Measurements from ENCODE around the gene CCDC85B. TPM values are rescaled to one million over a fixed set of nuclear protein-coding genes. Genes with fewer than 3 reads are reported as not detected.

The CCDC85B gene
- total RNA-seq, 1 donor from 2014 or later, result 31.0 TPM

DNA sequence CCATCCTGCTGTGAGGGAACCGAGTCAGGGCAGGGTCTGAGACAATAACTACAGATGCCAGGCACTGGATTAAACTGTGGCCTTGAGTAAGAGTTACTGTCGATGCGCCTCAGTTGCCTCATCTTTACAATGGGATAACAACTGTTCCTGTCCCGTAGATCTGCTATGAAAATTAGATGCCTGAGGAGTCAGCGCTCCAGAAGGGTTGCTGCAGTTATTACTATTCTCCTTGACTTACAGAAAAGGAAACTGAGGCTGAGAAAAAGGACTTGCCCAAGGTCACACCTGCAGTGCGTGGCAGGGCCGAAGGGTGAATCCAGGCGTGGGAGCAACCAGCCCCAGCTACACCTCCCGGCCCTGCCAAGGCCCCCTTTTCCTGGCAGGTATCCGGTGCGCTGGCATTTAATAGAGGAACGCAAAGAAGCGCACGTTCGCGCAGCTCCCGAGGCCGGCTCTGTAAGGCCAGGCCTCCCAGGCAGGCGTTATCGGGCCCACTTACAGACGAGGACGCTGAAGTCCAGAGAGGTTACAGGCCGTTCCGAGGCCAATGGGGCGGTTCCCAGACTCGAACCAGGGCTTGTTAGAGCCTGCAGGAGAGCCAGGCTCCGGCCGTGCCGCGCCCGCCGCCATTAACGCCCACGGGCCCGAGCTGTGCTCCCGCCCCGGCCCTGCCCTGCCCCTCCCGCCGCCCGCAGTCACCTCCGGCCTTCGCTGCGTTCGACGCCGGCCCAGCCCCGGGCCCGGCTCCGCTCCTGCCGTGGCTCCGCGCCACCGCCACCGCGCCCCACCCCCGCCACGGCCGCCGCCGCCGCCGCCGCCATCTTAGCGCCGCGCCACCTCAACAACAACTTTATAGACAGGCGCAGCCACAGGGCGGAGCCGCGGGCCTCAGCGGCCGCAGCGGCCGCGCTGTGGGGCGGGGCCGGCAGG, 28.0 kb downstream of the CCDC85B start, which contains the start of gene C11orf68:
TSS of gene C11orf68 (minus strand) at position 852 of the 930 bp plus-strand sequence. CDS start at position 821, 31 bp downstream.
- ATAC-seq (no peak), DNase-seq (ENCODE audit: low spot score) (no peak)
- intact Hi-C loops (cut with DNase I), result no loop called here

DNA sequence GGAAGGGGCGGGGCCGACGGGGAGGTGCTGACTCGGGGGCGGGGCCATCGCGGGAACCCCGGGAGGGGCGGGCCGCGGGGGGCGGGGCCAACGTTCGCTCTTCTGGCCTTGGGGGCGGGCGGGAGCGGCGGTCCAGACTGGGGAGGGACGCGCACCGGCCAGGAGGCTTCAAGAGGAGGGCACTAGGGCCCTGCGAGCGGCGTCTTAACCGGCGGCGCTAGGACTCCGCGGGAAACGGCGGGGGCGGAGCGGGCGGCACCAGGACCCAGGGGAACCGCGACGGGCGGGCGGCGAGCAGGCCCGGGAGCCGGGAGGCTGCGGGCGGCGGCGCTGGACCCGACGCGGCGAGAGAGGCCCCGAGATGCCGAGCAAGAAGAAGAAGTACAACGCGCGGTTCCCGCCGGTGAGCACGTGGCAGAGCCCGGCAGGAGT, 28.7 kb downstream of the CCDC85B start, which contains the start of gene DRAP1:
TSS of gene DRAP1 (plus strand) at position 286 of the 432 bp plus-strand sequence. CDS start at position 362, 76 bp downstream.
- intact Hi-C loops (cut with DNase I), result no loop called here
- peak; percentile 99 for DNase-seq (ENCODE audit: low spot score)
- peak; percentile 94 for ATAC-seq

DNA sequence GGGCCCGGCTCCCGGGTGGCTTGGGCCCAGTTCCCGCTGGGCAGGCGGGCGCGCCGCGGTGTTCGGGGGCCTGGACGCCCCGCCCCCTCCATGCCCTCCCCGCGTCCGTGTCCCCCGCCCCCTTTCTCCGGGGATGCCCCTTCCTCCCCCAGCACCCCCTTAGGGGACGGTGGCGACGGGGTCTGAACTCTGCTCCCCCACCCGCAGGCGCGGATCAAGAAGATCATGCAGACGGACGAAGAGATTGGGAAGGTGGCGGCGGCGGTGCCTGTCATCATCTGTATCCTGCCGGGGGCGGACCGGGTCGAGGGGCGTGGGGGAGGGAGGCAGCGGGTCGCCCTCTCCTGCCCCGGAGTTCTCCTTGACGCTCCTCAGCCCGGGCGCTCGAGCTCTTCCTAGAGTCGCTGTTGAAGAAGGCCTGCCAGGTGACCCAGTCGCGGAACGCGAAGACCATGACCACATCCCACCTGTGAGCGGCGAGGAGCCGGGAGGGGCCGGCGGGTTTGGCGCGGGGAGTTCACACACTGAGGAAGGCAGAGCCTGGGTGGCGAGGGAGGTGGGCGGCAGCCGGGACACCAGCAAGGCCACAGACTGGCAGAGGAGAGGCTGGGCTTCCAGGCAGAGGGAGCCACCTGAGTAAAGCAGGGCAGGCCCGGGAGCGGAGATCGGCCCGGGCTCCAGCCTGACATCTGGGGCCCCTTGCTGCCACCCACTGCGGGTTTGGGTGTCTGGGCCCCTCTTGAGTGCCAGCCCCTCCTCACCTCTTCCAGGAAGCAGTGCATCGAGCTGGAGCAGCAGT, 29.3 kb downstream of the CCDC85B start:
- peak; percentile 8 for ATAC-seq
- DNase-seq (ENCODE audit: low spot score), result peak; percentile 81
- intact Hi-C loops (cut with DNase I), result no loop called here

DNA sequence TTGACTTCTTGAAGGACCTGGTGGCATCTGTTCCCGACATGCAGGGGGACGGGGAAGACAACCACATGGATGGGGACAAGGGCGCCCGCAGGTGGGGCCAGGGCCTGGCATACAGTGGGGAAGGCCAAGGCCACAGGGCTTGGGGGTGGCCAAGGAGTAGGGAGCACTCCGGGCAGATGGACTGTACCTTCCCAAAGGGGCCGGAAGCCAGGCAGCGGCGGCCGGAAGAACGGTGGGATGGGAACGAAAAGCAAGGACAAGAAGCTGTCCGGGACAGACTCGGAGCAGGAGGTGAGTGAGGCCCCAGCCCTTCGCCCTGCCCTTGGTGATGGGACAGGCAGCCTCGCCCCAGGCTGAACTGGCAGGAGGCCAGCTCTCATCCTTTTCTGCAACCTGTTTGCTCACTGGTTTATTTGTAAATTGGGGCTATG, 29.9 kb downstream of the CCDC85B start:
- DNase-seq (ENCODE audit: low spot score) (no peak), ATAC-seq (no peak)
- intact Hi-C loops (cut with DNase I), result no loop called here

DNA sequence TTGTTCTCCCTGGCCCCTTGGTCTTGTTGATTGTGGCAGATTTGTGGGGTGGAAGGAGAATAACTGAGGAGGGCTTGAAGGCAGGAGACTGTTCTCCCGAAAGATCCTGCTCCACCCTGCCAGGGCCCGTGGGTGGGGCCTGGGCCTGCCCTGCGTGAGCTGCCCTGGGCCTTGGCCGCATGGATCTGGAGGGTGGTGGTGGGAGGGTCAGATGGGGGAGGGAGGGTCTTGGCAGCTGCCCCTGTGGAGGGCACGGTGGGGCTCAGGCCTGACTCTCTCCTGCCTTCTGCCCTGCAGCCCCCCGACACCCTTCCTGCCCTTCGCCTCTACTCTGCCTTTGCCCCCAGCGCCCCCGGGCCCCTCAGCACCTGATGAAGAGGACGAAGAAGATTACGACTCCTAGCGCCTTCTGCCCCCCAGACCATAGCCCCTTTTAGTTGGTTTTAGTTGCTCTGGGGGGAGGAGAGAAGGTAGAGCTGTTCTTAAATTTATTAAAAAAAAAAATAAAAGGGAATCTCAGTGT, 30.6 kb downstream of the CCDC85B start:
- ATAC-seq (no peak), DNase-seq (ENCODE audit: low spot score) (no peak)
- intact Hi-C loops (cut with DNase I), result no loop called here

DNA sequence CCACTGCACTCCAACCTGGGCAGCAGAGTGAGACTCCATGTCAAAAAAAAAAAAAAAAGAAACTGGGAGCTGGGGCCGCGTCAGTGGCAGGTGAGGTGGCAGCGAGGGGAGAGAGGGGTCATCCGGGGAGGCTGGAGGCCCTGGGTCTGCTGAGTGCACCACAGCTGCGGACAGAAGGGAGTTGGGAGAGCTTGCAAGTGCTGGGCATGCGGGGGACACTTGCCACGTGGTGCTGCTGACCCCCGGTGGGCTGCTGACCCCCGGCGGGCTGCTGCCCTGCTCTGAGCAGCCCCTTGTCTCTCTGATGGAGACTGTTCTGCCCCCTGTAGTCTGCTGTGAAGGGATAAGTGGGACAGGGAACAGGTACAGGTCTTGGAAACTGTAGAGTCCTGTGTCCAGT, 31.4 kb downstream of the CCDC85B start:
- intact Hi-C loops (cut with DNase I), result no loop called here
- ATAC-seq (no peak), DNase-seq (ENCODE audit: low spot score) (no peak)

DNA sequence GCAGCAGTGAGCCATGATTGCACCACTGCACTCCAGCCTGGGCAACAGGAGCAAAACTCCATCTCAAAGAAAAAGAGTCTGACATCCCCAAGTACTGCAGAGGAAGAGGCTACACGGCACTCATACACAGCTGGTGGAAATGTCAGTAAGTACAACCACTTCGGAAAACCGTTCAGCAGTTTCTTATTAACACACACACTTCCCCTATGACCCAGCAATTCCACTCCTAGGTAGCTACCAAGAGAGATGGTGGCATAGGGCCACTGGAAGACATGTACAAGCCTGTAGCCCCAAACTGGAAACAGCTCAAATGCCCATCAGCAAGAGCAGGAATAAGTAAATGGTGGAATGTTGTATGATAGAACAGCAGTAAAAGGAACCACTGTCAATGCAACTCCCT, 32.1 kb downstream of the CCDC85B start:
- intact Hi-C loops (cut with DNase I), result no loop called here
- DNase-seq (ENCODE audit: low spot score) (no peak), ATAC-seq (no peak)

DNA sequence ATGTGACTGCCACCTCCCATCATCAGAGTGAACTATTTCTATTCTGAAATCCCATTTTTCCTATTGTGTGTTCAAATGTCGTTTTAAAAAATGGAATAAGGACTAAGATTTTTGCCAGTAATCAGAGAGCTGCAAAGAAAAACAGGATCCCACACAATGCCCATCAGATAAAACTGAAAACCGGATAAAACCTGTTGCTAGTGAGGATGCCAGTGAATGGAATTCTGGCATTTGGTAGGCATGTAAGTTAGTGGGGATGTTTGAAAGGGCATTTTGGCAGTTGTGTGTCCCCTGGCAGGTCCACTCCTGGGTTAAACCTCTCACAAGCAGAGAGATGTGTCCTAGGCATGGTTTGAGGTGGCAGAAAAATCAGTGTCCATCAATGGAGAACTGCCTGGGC, 34.9 kb downstream of the CCDC85B start:
- intact Hi-C loops (cut with DNase I), result no loop called here
- ATAC-seq (no peak), DNase-seq (ENCODE audit: low spot score) (no peak)

DNA sequence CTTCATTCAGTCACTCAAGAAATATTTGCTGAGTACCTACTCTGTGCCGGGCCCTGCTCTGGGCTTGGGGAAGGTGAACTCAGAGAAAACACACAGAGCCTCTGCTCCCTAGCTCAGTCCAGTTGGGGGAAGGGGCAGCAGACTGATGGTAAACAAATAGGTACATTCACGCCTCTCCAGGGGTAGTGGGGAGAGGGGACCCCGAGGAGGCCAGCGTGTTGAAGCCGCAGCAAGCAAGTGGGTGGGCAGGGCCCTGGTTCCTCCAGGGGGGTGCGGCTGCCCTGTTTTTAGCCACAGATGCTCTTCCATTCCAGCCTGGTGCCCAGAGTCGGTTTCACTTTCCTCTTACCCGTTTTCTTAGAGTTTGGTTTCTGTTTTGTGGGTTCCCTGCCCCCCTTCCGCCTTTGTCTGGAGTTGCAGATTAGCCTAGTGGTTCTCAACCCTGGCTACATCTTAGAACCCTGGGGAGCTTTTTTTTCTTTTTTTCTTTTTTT, 37.5 kb downstream of the CCDC85B start:
- ATAC-seq, result peak; percentile 43
- no peak for DNase-seq (ENCODE audit: low spot score)
- intact Hi-C loops (cut with DNase I), result no loop called here

DNA sequence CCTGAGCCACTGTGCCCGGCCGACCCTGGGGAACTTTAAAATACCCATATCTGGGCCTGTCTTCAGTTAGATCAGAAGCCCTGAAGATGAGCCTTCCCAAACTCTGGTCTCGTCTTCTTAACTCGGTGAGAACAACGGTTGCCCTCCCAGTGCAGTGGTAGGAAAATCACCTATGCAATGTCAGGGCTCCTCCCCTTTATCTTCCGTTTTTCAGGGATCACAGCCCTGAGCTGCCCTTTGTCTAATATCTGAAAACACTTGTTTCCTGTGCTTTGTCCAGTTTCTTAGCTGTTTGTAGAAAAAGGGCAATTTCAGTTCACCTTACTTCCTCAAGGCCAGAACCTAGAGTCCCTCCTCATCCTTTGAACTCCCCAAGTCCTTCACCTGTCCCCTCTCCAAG, 38.2 kb downstream of the CCDC85B start:
- intact Hi-C loops (cut with DNase I), result no loop called here
- ATAC-seq (no peak), DNase-seq (ENCODE audit: low spot score) (no peak)

DNA sequence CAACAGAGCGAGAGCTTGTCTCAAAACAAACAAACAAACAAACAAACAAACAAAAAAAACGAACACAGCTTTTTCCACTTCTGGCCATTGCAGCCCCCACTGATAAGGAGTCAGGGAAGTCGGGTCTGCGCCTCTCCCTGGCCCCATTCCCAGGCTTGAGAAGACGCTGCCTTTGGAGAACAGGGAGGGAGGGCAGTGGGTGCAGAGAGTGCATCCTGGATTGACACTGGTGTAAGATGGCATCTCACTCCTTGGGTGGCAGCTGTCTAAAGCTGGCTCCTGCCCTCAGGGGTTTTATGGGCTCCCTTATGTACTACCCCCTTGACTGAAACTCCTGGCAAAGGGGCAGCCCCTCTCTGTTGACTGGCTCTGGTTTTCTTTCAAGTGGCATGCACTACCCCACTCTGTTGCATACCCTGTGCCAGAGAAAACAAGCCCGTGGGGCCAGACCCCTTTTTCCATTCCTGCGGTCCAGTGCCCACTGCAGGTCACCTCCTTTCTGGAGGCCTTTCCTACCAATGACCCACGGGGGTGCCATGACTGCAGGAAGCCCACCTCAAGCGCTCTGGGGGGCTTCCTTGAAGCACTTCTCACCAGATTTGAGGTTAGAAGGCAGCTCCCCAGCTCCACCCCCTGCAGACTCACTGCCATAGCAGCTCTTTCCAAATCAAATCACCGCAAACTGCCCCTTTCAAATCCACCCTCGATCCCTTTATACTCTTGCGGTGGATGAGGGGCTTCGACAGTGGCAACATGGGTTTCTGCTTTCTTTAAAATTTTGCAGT, 41.5 kb downstream of the CCDC85B start:
- DNase-seq (ENCODE audit: low spot score) (no peak), ATAC-seq (no peak)
- intact Hi-C loops (cut with DNase I), result no loop called here

DNA sequence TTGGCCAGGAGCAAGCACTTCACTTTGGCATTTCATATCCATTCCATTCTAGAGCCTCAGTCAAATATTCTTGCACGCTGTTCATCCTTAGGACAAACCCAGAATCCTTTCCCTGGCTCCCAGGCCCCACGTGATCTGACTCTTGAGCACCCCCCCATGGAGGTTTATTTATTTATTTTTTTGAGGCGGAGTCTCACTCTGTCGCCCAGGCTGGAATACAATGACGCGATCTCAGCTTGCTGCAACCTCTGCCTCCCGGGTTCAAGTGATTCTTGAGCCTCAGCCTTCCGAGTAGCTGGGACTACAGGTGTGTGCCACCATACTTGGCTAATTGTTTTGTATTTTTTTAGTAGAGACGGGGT, 42.1 kb downstream of the CCDC85B start:
- ATAC-seq (no peak), DNase-seq (ENCODE audit: low spot score) (no peak)
- intact Hi-C loops (cut with DNase I), result no loop called here

DNA sequence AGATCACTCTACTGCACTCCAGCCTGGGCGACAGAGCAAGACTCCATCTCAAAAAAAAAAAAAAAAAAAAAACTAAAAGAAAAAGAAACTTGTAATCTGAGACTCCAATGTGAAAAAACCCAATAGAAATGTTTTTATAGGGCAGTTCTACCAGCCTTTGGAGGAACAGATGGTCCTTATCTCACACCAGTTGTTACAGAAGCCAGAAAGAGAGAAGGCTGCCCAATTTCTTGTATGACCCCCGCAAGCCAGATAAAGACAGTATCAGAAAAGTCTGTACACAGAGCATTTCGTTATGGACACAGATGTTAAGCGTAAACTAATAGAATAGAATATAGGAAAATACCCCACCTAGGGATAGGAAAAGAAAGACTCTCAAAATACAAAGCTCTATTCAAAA, 43.5 kb downstream of the CCDC85B start:
- ATAC-seq, result no peak
- intact Hi-C loops (cut with DNase I), result no loop called here
- no peak for DNase-seq (ENCODE audit: low spot score)

DNA sequence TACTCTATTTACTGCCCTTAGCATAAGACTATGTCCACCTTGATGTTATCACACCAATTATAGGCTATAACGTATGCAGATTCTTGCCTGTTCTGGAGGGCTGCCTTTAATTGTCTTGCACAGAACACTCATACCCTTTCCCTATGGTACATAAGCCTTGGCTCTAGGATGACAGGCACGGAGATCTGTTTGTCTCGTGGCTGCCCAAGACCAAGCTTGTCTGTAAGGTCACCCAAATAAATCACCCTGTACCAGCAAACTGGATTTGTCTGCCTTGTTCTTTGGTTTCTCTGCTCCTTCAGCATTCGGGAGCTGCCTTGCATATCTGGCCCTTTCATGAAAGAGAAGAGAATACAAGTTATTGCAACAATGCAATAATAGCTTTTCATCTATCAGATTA, 47.3 kb downstream of the CCDC85B start:
- ATAC-seq (no peak), DNase-seq (ENCODE audit: low spot score) (no peak)
- intact Hi-C loops (cut with DNase I), result no loop called here

Other genes starting within 250 kb of the CCDC85B start
- 95.6 TPM for gene RELA, start 227.8 kb upstream of the CCDC85B start, total RNA-seq
- 81.5 TPM for gene KAT5, start 178.4 kb upstream of the CCDC85B start, total RNA-seq
- gene RNASEH2C, start 169.9 kb upstream of the CCDC85B start, total RNA-seq, result 42.5 TPM
- gene AP5B1, start 109.7 kb upstream of the CCDC85B start, total RNA-seq, result 12.9 TPM
- gene OVOL1, start 103.6 kb upstream of the CCDC85B start, total RNA-seq, result not detected
- 2.6 TPM for gene SNX32, start 56.7 kb upstream of the CCDC85B start, total RNA-seq
- 437 TPM for gene CFL1, start 32.5 kb upstream of the CCDC85B start, total RNA-seq
- gene MUS81, start 30.2 kb upstream of the CCDC85B start, total RNA-seq, result 46.9 TPM
- gene EFEMP2, start 17.9 kb upstream of the CCDC85B start, total RNA-seq, result 88.4 TPM
- gene CTSW, start 10.8 kb upstream of the CCDC85B start, total RNA-seq, result 2.5 TPM
- gene FIBP, start 2.2 kb upstream of the CCDC85B start, total RNA-seq, result 37.2 TPM
- 5.6 TPM for gene FOSL1, start 9.7 kb downstream of the CCDC85B start, total RNA-seq
- 42.0 TPM for gene C11orf68, start 28.4 kb downstream of the CCDC85B start, total RNA-seq
- 69.8 TPM for gene DRAP1, start 28.8 kb downstream of the CCDC85B start, total RNA-seq
- not detected for gene TSGA10IP, start 54.8 kb downstream of the CCDC85B start, total RNA-seq
- gene SART1, start 71.1 kb downstream of the CCDC85B start, total RNA-seq, result 51.0 TPM
- 24.7 TPM for gene EIF1AD, start 111.5 kb downstream of the CCDC85B start, total RNA-seq
- 127 TPM for gene BANF1, start 111.8 kb downstream of the CCDC85B start, total RNA-seq
- 0.80 TPM for gene CST6, start 121.3 kb downstream of the CCDC85B start, total RNA-seq
- gene CATSPER1, start 135.8 kb downstream of the CCDC85B start, total RNA-seq, result not detected
- gene GAL3ST3, start 158.5 kb downstream of the CCDC85B start, total RNA-seq, result not detected
- 154 TPM for gene SF3B2, start 161.7 kb downstream of the CCDC85B start, total RNA-seq
- gene PACS1, start 179.6 kb downstream of the CCDC85B start, total RNA-seq, result 80.3 TPM

Data from sciatic nerve (tissue), 2 donors.